NCI-H1694 (cell line): ENCODE measurements around the gene CDA.
"Not testable (repeated sequence)": the region's sequence is repeated elsewhere in the genome, so short reads cannot be mapped to it uniquely, and the experiment has no call there.

Experiments used
- DNase-seq: peaks from one replicate; lab custom pipeline; 2025; lab: John Stamatoyannopoulos, UW

CDA gene

GRCh38 chr1:20586953-20587660 is 1.8 kb upstream of the CDA start:
- DNase-seq, result no peak

GRCh38 chr1:20587661-20588053 is 1.2 kb upstream of the CDA start:
- DNase-seq, result no peak

DNA sequence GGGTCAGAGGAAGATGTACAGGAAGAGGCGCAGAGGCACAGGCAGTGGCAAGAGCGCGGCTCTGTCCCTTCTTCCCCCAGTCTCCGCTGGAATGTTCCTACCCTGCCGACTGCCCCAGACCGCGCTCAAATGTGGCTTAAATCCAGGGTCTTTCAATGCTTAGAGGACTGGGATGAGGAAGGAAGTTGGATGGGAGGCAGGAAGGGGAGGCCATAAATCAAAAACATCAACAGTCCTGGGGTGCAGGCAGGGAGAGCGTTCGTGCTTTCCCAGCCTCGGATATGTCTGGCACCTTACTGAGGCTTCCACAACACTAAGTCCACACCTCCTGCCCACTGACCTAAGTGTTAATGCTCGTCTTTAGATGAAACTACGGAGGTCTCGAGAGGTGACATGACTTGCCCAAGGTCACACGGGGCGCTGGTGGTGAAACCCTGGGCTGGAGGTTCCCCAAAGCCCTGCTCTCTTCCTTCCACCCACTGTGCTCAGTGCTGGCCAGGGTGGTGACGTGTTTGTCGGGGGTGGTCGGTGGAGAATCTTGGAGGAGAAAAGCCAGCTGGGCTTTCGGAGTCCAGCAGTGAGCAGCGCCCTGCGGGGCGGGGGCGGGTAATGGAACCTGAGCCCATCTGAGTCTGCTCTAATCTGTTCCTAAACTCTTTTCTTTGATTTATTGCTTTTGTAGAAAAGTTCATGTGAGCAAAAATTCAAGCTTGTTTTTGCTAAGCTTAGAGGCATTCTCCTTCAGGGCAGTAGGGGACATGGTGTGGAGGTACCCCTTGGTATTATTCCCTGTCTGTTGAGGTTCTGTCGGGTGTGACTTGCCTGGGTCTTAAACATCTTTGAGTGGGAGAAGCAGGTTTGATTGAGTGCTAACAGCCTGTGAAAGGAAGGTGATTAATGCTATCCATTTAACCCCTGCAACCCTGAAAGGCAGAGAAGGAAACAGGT is 708 bp downstream of the CDA start:
- DNase-seq, result no peak

DNA sequence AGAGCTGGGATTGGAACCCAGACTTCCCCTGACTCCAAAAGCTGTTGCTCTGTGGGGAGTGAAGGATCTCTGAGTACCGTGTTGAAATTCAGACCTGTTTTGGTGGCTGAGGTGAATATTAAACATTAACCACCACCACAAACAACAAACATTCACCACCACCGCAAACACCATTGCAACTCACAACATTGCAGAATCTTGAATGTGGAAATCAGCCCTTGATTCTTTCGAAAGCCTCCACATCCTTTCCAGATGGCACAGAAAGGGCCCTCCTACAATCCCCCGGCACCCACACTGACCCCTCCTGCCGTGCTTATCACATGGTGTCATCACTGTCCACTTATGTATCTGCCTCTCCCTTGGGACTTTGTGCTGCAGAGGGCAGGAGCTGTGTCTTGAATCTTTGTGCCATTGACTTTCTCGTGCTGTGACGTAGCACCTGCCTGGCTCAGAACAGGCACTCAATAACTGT is 1.4 kb downstream of the CDA start:
- DNase-seq, result no peak

- DNase-seq, result no peak
Observed at GRCh38 chr1:20593756-20594155, 4.9 kb downstream of the CDA start.

DNA sequence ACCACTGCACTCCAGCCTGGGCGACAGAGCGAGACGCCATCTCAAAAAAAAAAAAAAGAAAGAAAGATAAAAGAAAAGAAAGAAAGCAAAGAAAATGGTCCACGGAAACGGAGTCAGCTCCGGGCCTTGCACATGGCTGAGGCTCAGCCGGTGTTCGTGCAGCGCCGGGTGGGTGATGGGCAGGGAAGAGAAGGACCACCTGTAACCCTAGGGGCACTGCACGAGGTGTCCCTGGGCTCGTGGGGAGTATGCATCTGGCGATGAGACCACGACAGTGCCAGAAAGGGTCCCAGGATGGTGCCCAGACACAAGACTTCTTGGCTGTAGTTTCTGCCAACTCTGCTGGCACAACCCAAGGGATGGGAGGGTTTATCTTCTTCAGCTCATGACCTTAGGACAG is 5.8 kb downstream of the CDA start:
- DNase-seq, result no peak

- DNase-seq, result no peak
Observed at GRCh38 chr1:20596106-20596505, 7.2 kb downstream of the CDA start.

- no peak for DNase-seq
Observed at GRCh38 chr1:20597650-20598049, 8.8 kb downstream of the CDA start.

DNA sequence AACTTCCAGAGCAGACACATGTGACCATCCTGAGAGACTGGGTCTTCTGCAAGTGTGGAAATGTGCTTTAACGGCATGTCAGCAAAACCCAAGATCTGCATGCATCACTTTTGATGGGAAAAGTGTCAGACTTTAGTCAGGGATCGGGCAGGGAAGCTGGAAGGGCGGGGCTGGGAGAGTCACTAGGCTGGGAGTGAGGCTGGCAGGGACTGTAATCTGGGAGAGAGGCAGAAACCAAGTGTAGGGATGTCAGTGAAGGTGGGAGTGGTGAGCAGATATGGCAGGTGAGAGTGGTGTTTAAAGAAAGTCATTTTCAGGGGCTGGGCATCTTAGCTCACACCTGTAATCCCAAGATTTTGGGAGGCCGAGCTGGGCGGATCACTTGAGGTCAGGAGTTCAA is 11.3 kb downstream of the CDA start:
- no peak for DNase-seq

DNA sequence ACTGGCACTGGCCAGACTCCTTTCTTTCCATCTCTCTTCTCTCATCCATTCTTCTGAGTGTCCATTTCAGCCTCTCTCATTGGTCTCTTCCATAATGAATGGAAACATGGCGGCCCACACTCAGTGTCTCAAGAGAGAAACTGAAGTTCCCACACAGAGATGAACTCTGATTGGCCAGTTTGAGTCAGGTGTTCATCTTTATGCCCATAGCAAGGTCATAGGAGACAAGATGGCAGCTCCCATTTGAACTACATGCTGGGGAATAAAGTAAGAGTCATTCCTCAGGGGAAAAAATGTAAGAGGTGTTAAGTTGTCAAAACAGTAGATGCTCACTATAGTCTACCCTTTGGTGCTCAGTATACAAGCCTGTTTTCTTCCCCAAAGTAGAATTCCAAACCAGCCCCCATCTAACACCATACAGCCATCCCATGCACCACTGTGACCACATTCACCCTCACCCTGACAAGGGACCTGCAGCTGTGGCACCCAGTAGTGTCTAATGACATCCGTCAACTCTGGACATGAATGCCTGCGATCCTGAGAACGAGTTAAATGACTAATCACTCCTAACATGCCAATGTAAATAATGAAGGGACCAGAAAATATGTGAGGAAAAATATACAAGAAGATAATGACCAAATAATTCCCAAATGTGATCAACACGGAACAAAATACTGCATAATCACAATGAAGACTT is 12.4 kb downstream of the CDA start:
- DNase-seq, result no peak

- no peak for DNase-seq
Observed at GRCh38 chr1:20602851-20603450, 14.1 kb downstream of the CDA start.

- DNase-seq, result no peak
Observed at GRCh38 chr1:20603504-20604464, 14.9 kb downstream of the CDA start.

DNA sequence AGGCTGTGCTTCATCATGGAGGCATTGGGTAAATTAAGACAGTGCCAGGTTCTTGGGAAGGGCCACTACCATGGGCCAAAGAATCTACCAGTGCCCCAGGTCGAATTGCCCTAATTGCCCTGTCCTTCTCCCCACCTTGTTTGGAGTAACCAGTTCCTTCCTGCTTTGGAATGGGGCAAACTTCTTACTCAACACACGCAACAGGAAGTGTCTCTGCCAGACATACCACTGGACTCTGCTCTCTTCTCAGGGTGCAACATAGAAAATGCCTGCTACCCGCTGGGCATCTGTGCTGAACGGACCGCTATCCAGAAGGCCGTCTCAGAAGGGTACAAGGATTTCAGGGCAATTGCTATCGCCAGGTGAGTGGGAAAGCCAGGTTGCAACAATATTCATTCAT is 15.8 kb downstream of the CDA start:
- no peak for DNase-seq

- not testable (repeated sequence) for DNase-seq
Observed at GRCh38 chr1:20606801-20607570, 18.1 kb downstream of the CDA start.

DNA sequence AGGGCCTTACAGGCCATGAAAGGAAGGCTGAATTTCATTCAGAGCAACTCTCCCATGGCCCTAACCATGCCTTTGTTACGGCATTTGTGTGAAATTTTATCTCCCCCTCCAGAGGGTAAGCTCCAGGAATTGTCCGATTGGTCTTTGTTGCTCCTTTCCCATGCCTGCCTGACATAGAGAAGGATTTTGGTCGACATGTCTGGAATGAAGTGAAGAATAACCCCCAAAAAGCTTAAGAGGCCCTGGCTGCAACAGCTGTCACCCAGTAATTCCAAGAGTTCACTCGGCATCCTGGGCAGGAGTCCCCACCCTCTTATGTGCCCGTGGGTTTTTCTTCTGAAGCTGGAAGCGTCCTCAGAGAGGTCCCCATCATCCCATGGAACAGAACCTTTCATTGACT is 20.6 kb downstream of the CDA start:
- no peak for DNase-seq

- no peak for DNase-seq
Observed at GRCh38 chr1:20610970-20611369, 22.1 kb downstream of the CDA start.

DNA sequence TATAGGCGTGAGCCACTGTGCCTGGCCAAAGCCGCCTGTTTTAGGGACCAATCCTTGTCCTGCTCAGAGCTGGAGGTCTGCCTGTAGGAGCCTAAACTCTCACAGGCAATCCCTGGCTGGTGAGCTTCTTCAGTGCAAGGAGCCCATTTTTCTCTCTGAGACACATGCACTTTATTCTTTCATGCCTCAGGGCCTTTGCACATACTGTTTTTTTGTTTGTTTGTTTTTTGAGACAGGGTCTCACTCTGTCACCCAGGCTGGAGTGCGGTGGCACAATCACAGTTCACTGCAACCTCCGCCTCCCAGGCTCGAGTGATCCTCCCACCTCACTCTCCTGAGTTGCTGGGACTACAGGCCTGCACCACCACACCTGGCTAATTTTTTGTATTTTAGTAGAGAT is 22.8 kb downstream of the CDA start:
- DNase-seq, result no peak

DNA sequence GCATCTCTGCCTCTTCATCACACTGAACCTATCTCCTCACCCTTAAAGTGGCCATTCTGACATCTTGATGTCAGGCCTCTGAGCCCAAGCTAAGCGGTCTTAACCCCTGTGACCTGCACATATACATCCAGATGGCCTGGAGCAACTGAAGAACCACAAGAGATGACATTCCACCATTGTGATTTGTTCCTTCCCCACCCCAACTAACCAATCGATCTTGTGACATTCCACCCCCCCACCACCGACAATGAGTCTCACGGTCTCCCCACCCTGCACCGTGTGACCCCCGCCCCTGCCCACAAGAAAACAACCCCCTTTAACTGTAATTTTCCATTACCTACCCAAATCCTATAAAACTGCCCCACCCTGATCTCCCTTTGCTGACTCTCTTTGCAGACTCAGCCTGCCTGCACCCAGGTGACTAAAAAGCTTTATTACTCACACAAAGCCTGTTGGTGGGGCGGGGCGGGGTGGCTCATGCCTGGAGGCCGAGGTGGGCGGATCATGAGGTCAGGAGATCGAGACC is 23.4 kb downstream of the CDA start:
- no peak for DNase-seq

GRCh38 chr1:20614131-20614579 is 25.3 kb downstream of the CDA start:
- no peak for DNase-seq
